ENCODE measurements around the gene EIF2A. TPM values are rescaled to one million over a fixed set of nuclear protein-coding genes. Genes with fewer than 3 reads are reported as not detected.

Gene EIF2A
- total and polyA plus RNA-seq, 9 of the 15 experiments (the other 6 are each of a cell fraction or from before 2014, with no cell fraction given) = 106 to 192 (median 168) TPM

GRCh38 chr3:150609988-150610387 is 63.4 kb downstream of the EIF2A start:
- Histone ChIP-seq H3K4me1 (replicated peaks in 1 of 2; ENCODE audit: control insufficient read depth in 2 of 2, insufficient read depth in 2 of 2, low read length in 2 of 2) (peaks cover 16 to 20% of the 10 kb centered on the region in 2 experiments), H3K4me3 (no peak overlapping the region), H3K9me3 (replicated peaks; ENCODE audit: control insufficient read depth, insufficient read depth, low read depth, low read length) (no peaks in the 10 kb centered on the region), H2AFZ (ENCODE audit: low read depth, low read length) (no peak overlapping the region), H3K9me1 (ENCODE audit: control insufficient read depth, insufficient read depth, low read length) (no peaks in the 10 kb centered on the region), H3K27me3 (ENCODE audit: control insufficient read depth in 2 of 2, insufficient read depth in 2 of 2, low read length in 2 of 2) (no peaks in the 10 kb centered on the region), H3K9ac (ENCODE audit: insufficient read depth in 1 of 2, low read depth in 2 of 2, low read length in 2 of 2) (no peak overlapping the region), H3K79me2 (ENCODE audit: control insufficient read depth, insufficient read depth, low read length) (peaks cover 96% of the 10 kb centered on the region), H3K27ac (ENCODE audit: extremely low read depth, low read depth, low read length) (no peak overlapping the region), H3K4me2 (ENCODE audit: insufficient read depth, low read length) (no peak overlapping the region), H3K36me3 (ENCODE audit: control insufficient read depth, insufficient read depth, low read length) (peaks cover 55% of the 10 kb centered on the region), H4K20me1 (replicated peaks; ENCODE audit: control insufficient read depth, insufficient read depth, low read length) (peaks cover 15% of the 10 kb centered on the region; the same call in 1 of the 2 replicates)
- no peak for DNase-seq (ENCODE audit: extremely low read depth in 1 of 4, low spot score in 3 of 4)
- CTCF ChIA-PET (ENCODE audit: low intra/inter-chr PET ratio) = no interaction called here
- TF ChIP-seq HSF4 (CRISPR knock-in tag; IDR thresholded peaks at IDR 0.05; ENCODE audit: borderline replicate concordance) (no peak), RFX1 (IDR thresholded peaks at IDR 0.05) (0 out of 2 replicates have a peak, but pooled peaks have one; percentile 5), DIDO1 (tag; IDR thresholded peaks at IDR 0.05; ENCODE audit: low read depth) (no peak)
- ATAC-seq = no peak
- POLR2A ChIA-PET = interaction anchor here (0.6 kb wide), 1 partner anchor 10 kb away, joined by 3 read pairs; no protein-coding TSS in a partner anchor
- in situ Hi-C loops (cut with MboI) (no loop called here), intact Hi-C loops (cut with micrococcal nuclease) (loop anchor here (10.0 kb wide), 1 partner anchor 1665 kb away; no protein-coding TSS in a partner anchor)
- WGBS (ENCODE audit: insufficient coverage, low coverage, missing lambda C conversion rate) = 0% methylated on average over 1 of the region's 1 CpG
- FAIRE-seq = no peak
- no TSS peak for BruUV-seq (replicated peaks)

GRCh38 chr3:150610785-150611184 is 64.2 kb downstream of the EIF2A start:
- Histone ChIP-seq H3K4me3 (no peak overlapping the region), H3K36me3 (ENCODE audit: control insufficient read depth, insufficient read depth, low read length) (peaks cover 55% of the 10 kb centered on the region), H3K9me3 (replicated peaks; ENCODE audit: control insufficient read depth, insufficient read depth, low read depth, low read length) (no peaks in the 10 kb centered on the region), H2AFZ (ENCODE audit: low read depth, low read length) (no peak overlapping the region), H3K27me3 (ENCODE audit: control insufficient read depth in 2 of 2, insufficient read depth in 2 of 2, low read length in 2 of 2) (no peaks in the 10 kb centered on the region), H3K27ac (ENCODE audit: extremely low read depth, low read depth, low read length) (no peak overlapping the region), H3K4me1 (replicated peaks in 1 of 2; ENCODE audit: control insufficient read depth in 2 of 2, insufficient read depth in 2 of 2, low read length in 2 of 2) (peaks cover 16 to 20% of the 10 kb centered on the region in 2 experiments), H3K9ac (ENCODE audit: insufficient read depth in 1 of 2, low read depth in 2 of 2, low read length in 2 of 2) (no peak overlapping the region), H3K9me1 (ENCODE audit: control insufficient read depth, insufficient read depth, low read length) (no peaks in the 10 kb centered on the region), H3K79me2 (ENCODE audit: control insufficient read depth, insufficient read depth, low read length) (peaks cover 88% of the 10 kb centered on the region), H3K4me2 (ENCODE audit: insufficient read depth, low read length) (no peak overlapping the region), H4K20me1 (replicated peaks; ENCODE audit: control insufficient read depth, insufficient read depth, low read length) (peaks cover 15% of the 10 kb centered on the region; the same call in 1 of the 2 replicates)
- no peak for FAIRE-seq
- in situ Hi-C loops (cut with MboI) = no loop called here
- intact Hi-C loops (cut with micrococcal nuclease) = no loop called here
- ChIA-PET POLR2A (interaction anchor here (1.6 kb wide), 1 partner anchor 13 kb away, joined by 5 read pairs; no protein-coding TSS in a partner anchor), CTCF (ENCODE audit: low intra/inter-chr PET ratio) (no interaction called here)
- DNase-seq (ENCODE audit: extremely low read depth in 1 of 4, low spot score in 3 of 4) = no peak
- BruUV-seq (replicated peaks) = no TSS peak
- no peak for ATAC-seq
- WGBS (ENCODE audit: insufficient coverage, low coverage, missing lambda C conversion rate) = 15% methylated on average over 1 of the region's 1 CpG
- TF ChIP-seq KDM4B (IDR thresholded peaks at IDR 0.05; ENCODE audit: borderline replicate concordance in 2 of 2, low read depth in 1 of 2) = no peak
- TF ChIP-seq TRIM24 (IDR thresholded peaks at IDR 0.05) = peak; percentile 56 to 69; a peak in 3 of 4 replicates
- peak; percentile 87 for TF ChIP-seq ATF3 (IDR thresholded peaks at IDR 0.05)
- TF ChIP-seq ATF3 (CRISPR knock-in tag; conservative IDR thresholded peaks at IDR 0.05) = no peak
- no peak for TF ChIP-seq ELK3 (CRISPR knock-in tag; IDR thresholded peaks at IDR 0.05)
- no peak for TF ChIP-seq LEF1 (IDR thresholded peaks at IDR 0.05)
- TF ChIP-seq C11orf30 (IDR thresholded peaks at IDR 0.05; ENCODE audit: low read depth) = no peak
- no peak for TF ChIP-seq CHCHD3 (CRISPR knock-in tag; IDR thresholded peaks at IDR 0.05)
- no peak for TF ChIP-seq FUS (optimal IDR thresholded peaks at IDR 0.05; ENCODE audit: low read depth, low read length)
